Fibroblast of pulmonary artery (primary cell): Measurements from ENCODE around the gene COMP.
"Not testable (repeated sequence)": the region's sequence is repeated elsewhere in the genome, so short reads cannot be mapped to it uniquely, and the experiment has no call there.

Source experiments
- DNase-seq: peaks from one replicate; pipeline ENCODE4 v3.0.0-alpha.2; 2010; ENCODE audit warnings: low read depth
- H3K4me3 ChIP-seq: replicated peaks from 2 replicates; pipeline ENCODE4 v1.5.1; 2011; ENCODE audit warnings: low read depth, mild to moderate bottlenecking, control low read depth, low read length, moderate library complexity
- TF ChIP-seq, protein P1 (sequence below): IDR thresholded peaks from 2 replicates; pipeline ENCODE4 v1.5.1; 2011; ENCODE audit warnings: mild to moderate bottlenecking, control low read depth, low read length, inconsistent platforms; ENCODE audit errors: missing control alignments

COMP gene

DNA sequence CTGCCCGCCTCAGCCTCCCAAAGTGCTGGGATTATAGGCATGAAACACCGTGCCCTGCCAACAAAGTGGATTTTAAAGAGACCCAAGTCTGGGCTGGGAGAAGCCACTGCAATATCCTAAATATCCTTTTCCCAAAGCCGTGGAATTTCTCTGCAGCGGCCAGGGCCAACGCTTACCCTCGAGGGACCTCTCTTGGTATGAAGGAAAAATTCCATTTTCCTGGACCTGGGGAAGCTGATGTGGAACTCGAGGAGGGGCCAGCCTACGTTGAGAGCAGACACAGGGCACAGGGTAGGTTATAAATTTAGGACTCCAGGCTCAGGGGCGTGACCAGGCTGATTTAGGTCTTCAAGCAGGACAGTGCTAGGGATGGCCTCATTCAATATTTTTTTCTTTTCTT is 23.0 kb upstream of the COMP start:
- peak; percentile 54 for DNase-seq
- no peak overlapping the region for H3K4me3 ChIP-seq
- TF ChIP-seq, protein P1, sequence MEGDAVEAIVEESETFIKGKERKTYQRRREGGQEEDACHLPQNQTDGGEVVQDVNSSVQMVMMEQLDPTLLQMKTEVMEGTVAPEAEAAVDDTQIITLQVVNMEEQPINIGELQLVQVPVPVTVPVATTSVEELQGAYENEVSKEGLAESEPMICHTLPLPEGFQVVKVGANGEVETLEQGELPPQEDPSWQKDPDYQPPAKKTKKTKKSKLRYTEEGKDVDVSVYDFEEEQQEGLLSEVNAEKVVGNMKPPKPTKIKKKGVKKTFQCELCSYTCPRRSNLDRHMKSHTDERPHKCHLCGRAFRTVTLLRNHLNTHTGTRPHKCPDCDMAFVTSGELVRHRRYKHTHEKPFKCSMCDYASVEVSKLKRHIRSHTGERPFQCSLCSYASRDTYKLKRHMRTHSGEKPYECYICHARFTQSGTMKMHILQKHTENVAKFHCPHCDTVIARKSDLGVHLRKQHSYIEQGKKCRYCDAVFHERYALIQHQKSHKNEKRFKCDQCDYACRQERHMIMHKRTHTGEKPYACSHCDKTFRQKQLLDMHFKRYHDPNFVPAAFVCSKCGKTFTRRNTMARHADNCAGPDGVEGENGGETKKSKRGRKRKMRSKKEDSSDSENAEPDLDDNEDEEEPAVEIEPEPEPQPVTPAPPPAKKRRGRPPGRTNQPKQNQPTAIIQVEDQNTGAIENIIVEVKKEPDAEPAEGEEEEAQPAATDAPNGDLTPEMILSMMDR = peak; percentile 11

DNA sequence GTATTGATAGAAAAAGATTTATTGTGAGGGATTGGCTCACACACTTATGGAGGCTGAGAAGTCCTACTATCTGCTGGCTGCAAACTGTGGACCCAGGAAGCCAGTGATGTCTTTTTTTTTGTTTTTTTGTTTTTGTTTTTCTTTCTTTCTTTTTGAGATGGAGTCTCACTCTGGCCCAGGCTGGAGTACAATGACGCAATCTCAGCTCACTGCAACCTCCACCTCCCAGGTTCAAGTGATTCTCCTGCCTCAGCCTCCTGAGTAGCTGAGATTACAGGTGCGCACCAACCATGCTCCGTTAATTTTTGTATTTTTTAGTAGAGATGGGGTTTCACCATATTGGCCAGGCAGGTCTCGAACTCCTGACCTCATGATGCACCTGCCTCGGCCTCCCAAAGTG is 20.5 kb upstream of the COMP start:
- not testable (repeated sequence) for H3K4me3 ChIP-seq, DNase-seq

DNA sequence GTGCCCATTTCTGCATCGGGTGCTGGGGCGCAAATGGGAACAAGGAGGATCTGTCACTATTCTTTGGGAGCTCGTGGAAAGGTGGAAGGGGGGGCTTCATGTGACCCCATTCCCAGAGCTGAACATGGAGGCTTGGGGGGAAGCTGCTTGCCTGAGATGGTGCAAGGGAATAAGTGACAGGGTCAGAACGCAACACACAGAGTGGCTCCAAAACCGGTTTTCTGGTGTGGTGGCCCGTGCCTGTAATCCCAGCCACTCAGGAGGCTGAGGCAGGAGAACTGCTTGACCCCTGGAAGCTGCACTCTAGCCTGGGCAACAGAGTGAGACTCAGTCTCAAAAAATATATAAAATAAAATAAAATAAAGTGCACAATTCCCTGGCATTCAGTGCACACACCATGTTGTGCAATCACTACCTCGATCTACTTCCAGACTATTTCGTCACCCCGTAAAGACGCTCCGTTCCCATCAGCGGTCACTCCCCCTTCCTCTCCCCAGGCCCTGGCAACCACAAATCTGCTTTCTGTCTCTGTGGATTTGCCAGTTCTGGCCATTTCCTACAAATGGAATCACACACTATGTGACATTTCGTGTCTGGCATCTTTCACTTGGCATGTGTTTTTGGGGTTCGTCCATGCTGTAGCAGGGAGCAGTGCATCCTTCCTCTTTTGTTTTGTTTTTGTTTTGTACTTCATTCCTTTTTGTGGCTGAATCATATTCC is 18.2 kb upstream of the COMP start:
- DNase-seq = peak; percentile 92
- no peak overlapping the region for H3K4me3 ChIP-seq
- TF ChIP-seq, protein P1 = no peak

DNA sequence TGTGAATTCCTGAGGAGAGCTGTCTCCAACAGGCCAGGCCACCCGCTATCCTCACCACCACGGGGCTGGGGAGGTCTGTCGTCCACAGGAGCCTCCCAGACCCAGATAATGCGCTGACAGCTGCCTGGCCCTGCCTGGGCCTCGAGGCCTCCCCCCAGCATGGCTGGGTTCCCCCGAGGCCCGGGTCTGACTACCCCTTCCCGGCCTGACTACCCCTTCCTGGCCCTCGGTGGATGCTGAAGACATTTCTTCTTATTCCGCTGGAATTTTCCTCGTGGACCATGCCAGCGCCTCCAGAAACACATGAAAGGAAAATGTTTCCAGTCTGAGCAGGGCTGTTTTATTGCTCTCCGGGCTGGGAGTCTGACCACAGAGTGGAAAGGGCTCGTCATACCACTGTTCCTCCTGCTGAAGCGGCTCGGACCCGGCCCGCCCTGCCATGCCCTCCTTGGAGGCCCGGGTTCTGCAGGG is 16.8 kb upstream of the COMP start:
- DNase-seq = no peak
- H3K4me3 ChIP-seq = no peak overlapping the region
- TF ChIP-seq, protein P1 = no peak

DNA sequence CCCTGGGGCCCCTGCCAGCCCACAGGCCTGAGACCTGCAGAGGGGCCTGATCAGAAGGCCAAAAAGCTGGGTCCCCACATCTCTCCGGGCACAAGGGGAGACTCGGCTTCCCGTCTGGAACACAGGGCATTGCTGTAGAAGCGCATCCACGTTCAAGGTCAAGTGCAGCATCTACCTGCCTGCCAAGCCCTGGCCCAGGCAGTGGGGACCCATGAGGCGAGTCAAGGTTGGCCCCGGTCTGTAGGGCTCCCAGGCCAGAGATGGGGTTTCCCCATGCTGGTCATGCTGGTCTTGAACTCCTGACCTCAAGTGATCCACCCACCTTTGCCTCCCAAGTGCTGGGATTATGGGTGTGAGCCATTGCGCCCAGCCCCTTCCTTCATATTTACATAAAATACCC is 13.5 kb upstream of the COMP start:
- no peak overlapping the region for H3K4me3 ChIP-seq
- TF ChIP-seq, protein P1 = no peak
- DNase-seq = no peak

DNA sequence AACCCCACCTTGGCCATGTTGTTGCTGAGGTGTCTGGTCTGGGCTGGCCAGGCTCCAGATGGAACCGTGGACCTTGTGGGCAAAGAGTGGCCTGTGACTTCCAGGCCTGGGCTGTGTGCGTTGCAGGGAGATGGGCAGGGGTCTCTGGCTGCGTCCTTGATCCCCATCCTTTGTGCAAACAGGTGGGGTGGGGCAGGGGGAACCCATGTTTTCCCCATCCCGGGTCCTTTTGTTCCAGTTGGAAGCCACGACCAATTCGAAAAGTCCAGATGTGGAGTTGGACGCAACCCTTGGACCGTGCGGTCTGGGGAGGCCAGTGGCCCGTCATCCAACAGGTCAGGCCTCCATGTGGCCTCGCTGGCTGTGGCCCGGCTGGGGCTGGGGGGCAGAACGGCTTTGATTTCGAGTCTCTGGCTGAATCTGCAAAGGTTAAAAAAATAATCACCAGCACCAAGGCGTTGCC is 13.1 kb upstream of the COMP start:
- no peak for DNase-seq
- TF ChIP-seq, protein P1 = no peak

DNA sequence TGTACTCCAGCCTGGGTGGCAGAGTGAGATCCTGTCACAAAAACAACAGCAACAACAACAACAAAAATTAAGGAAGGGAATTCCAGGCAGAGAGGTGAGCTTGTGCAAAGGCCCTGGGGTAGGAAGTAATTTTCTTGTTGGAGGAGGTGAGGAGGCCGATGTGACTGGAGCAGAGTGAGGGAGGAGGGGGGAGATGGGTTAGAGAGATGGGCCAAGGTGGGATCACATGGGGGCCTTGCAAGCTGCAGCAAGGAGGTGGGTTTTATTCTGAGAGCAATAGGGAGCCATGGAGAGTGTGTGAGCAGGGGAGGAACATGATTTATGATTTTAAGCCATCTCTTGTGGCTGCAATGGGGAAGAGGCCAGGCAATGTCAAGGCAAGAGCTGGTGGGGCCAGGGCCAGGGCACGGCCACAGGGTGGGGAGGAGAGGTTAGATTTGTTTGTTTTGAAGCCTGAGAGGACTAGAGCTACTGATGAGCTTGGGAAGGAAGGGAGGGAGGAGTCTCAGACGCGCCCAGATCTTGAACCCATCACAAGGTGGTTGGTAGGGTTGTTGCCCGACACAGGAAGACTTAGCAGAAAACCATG is 12.5 kb upstream of the COMP start:
- TF ChIP-seq, protein P1 = no peak
- H3K4me3 ChIP-seq = no peak overlapping the region
- DNase-seq = no peak

More for the DNA sequence above, 13.1 kb upstream of the COMP start:
- H3K4me3 ChIP-seq = no peak overlapping the region
